Fibroblast of skin of scalp (primary cell): ENCODE measurements around the gene PPP4R3C. TPM values are rescaled to one million over a fixed set of nuclear protein-coding genes. Genes with fewer than 3 reads are reported as not detected.
A peak's percentile ranks its signal among the peaks of the same experiment; 100 is the strongest.
"Not testable (repeated sequence)": the region's sequence is repeated elsewhere in the genome, so short reads cannot be mapped to it uniquely, and the experiment has no call there.

Experiments
- DNase-seq: peaks from one replicate; pipeline ENCODE4 v3.0.0-alpha.2; 2013
- polyA plus RNA-seq, 2 experiments: library from polyadenylated mRNA; unstranded; fragments of 120-200 nt; gene quantifications; one replicate each; pipeline ENCODE4 v1.2.1, GENCODE V29; 2013; ENCODE audit not compliant: insufficient read length in 2 of 2

The PPP4R3C gene
- not detected for polyA plus RNA-seq (2013, experiment 1 of 2; ENCODE audit: insufficient read length)
- not detected for polyA plus RNA-seq (2013, experiment 2 of 2; ENCODE audit: insufficient read length)

GRCh38 chrX:27463187-27463586 is at the start of gene PPP4R3C:
Gene PPP4R3C (minus strand): TSS chrX:27463341. CDS start chrX:27463296, 45 bp downstream.
- no peak for DNase-seq

DNA sequence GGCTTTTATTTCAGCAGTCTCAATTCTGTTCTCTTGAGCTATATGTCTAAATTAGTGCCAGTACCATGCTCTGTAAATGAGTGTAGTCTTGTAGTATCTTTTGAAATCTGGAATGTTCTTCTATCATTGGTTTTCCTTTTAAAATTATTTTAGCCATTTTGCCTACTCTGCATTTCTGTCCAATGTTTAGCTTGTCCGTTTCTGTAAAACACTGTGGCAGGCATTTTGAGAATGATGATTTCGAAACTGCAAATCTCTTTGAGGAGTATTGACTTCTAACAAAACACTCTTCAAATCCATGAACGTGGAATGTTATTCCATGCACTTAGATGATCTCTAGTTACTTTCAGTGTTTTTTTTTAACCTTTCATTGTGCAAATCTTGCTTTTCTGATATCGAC is 28.3 kb upstream of the PPP4R3C start:
- no peak for DNase-seq

GRCh38 chrX:27466051-27466450 is 2.9 kb upstream of the PPP4R3C start:
- no peak for DNase-seq

- DNase-seq = no peak
Observed at GRCh38 chrX:27465036-27465435, 1.9 kb upstream of the PPP4R3C start.

GRCh38 chrX:27459129-27459528 is 4.0 kb downstream of the PPP4R3C start:
- DNase-seq = not testable (repeated sequence)

- not testable (repeated sequence) for DNase-seq
Observed at GRCh38 chrX:27458544-27458943, 4.6 kb downstream of the PPP4R3C start.

GRCh38 chrX:27451324-27451723 is 11.8 kb downstream of the PPP4R3C start:
- DNase-seq = no peak

DNA sequence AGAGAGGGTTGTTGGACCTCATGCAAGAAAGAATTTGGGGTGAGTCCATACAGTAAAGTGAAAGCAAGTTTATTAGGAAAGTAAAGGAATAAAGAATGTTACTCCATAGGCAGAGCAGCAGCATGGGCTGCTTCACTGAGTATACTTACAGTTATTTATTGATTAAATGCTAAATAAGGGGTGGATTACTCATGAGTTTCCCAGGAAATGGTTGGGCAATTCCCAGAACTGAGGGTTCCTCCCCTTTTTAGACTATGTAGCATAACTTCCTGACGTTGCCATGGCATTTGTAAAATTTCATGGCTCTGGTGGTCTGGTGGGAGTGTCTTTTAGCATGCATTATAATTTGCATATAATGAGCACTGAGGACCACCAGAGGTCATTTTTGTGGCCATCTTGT is 16.7 kb downstream of the PPP4R3C start:
- no peak for DNase-seq

DNA sequence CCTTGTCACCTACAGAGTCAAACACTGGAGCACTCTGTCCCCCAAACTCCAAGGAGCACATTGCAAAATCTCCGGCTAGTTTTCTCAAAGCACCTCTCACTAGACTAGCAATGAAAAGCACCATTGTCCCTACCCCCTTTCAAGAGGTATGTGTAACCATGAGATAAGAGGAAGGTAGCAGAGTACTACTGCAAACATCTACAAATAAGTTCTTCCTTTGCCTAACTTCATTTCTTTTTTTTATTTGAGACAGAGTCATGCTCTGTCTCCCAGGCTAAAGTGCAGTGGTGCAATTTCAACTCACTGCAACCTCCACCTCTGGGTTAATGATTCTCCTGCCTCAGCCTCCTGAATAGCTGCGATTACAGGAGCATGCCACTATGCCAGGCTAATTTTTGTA is 17.7 kb downstream of the PPP4R3C start:
- DNase-seq = no peak

- peak; percentile 49 for DNase-seq
Observed at GRCh38 chrX:27444093-27444908, 18.8 kb downstream of the PPP4R3C start.

- not testable (repeated sequence) for DNase-seq
Observed at GRCh38 chrX:27442392-27442791, 20.7 kb downstream of the PPP4R3C start.

DNA sequence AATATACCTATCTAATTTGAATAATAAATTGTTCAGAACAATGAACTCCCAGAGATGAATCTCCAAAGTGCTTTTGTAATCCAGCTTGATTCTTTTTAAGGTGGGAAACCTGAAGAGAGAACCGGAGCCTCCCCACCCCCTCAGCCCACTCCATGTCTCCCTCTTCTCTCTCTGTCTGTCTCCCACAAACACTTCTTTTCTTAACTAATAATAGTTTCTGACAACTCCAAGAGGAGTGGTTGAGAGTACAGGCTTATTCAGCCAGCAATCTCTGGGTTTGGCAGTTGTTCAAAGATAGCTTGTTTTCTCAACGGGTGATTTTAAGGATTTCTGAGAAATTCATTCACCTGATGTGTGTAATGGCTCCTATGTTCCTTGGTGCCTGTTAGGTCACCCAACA is 23.4 kb downstream of the PPP4R3C start:
- DNase-seq = peak; percentile 4

GRCh38 chrX:27438937-27439336 is 24.2 kb downstream of the PPP4R3C start:
- DNase-seq = no peak

DNA sequence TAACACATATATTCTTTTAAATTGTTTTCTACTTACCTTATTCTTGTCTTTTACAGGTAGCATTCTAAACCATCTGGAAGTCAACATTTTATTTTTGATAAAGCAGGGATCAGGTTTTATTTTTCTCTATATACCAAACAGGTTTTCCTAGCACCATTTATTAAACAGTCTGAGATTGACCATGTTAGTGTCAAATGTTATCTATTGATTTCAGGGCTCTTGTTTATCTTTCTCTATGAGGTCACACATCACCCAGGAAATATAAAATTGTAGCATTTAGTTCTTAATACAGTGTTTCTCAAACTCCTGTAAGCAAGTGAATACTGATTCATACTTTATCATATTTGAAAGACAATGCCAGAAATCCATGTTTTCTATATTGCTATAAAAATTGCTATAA is 28.1 kb downstream of the PPP4R3C start:
- no peak for DNase-seq
